Femur (tissue), 1 donor: Measurements from ENCODE around the gene FAM13A.
"Not testable (repeated sequence)": the region's sequence is repeated elsewhere in the genome, so short reads cannot be mapped to it uniquely, and the experiment has no call there.

Source experiments
- DNase-seq: peaks from one replicate; pipeline ENCODE4 v3.0.0-alpha.2; 2017

The FAM13A gene

DNA sequence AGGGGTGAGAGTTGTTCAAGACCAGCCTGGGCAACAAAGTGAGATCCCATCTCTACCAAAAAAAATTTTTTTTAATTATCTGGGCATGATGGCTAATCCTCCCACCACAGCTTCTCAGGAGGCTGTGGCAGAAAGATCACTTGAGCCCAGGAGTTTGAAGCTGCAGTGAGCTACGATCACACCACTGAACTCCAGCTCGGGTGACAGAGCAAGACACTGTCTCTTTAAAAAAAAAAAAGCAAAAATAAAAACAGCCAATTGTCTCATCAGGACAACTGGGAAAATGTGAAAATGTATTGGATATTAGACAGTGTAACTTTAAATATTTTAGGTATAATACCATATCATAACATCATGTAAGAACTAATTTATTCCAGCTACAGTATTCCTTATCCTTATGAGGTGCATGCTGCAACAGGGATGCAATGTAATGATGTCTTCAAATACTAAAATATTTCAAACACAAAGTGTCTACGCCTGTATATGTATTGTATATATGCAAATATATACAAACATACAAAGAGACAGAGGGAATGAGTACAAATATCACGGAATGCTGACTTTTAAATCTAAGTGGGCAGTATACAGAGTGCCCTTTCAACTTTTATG lies 17.2 kb downstream of the FAM13A start:
- no peak for DNase-seq

DNA sequence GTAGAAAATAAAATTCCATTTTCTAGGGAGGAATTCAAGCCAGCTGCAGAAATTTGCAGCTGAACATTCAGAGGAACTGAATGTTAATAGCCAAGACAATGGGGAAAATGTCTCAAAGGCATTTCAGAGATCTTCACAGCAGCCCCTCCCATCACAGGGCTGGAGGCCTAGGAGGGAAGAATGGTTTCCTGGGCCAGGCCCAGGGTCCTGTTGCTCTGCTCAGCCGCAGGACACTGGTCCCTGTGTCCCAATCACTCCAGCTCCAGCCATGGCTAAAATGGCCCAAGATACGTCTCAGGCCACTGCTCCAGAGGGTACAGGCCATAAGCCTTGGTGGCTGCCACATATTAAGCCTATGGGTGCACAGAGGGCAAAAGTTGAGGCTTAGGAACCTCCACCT lies 20.4 kb downstream of the FAM13A start:
- no peak for DNase-seq

DNA sequence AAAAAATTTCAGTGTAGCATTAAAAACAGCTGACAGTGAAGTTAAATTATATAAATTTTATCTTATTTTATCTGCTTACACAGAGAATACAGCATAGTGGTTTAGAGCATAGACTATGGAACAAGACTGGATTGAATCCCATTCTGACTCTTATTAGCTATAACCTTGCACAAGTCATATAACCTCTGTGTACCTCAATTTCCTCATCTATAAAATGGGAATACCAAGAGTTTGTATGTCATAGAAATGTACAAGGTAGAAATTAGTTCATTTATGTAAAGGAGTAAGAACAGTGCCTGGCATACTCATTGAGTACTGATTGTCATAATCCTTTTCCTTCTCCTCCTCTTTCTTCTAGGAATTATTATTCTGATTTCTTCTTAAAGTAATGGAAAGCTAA lies 25.7 kb downstream of the FAM13A start:
- DNase-seq: no peak

DNA sequence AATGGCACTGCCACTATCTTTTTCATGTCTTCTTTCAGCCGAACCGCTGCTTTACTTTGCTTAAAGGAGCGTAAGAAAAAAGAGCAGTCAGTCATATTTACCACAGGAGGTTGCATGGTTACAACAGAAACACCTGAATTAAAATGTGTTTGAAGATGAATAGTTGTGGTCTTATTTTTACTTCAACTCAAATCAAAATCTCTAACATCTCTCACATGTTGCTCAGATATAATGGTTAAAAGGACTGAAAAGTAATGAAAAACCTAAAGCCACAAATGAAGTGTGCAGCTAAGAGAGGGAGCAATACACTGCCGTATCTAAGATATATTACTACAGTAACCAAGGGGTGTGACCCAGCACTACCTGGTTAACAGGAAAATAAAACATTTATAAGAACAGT lies 27.4 kb downstream of the FAM13A start:
- no peak for DNase-seq

DNA sequence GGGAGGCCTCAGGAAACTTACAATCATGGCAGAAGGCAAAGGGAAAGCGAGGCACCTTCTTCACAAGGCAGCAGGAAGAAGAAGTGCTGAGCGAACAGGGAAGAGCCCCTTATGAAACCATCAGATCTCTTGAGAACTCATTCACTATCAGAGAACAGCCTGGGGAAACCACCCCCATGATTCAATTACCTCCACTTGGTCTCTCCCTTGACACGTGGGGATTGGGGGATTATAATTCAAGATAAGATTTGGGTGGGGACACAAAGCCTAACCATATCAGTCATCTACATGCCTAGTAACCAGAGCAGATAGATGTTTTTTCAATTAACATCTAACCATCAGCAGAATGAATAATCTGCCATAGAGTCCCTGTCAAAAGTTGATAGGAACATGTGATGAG lies 30.4 kb downstream of the FAM13A start:
- DNase-seq: no peak

DNA sequence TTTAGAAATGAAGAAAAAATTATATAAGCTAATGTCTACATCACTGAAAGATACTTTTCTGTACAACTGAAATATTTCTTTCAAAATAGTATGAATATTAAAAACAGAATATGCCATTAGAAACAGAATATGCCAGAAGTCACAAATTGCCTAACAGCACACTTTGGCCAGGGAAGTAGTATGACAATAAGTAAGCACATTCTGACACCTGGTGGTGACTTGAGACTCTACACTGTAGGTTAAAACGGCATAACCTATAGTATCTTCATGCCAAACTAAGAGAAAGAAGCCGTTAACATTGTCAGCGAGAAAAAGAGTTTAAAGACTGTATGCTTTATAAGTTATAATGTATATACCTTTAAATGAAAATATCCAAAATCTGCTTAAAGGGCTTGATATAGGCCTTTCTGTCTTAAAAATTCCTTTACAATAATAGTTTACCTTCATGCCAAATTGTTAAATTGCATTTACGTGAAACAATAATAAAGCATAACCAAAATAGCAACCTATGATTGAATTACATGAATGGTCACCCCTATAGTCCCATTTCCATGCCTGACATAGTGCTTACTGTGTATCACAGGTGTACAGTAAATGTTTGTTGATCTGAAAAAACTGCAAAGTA lies 32.8 kb downstream of the FAM13A start:
- DNase-seq: peak; percentile 62

- DNase-seq: no peak
These were observed 33.8 kb downstream of the FAM13A start for GRCh38 chr4:89023140-89023539.

- no peak for DNase-seq
These were observed 34.4 kb downstream of the FAM13A start for GRCh38 chr4:89022426-89023128.

- no peak for DNase-seq
These were observed 35.3 kb downstream of the FAM13A start for GRCh38 chr4:89021684-89022083.

DNA sequence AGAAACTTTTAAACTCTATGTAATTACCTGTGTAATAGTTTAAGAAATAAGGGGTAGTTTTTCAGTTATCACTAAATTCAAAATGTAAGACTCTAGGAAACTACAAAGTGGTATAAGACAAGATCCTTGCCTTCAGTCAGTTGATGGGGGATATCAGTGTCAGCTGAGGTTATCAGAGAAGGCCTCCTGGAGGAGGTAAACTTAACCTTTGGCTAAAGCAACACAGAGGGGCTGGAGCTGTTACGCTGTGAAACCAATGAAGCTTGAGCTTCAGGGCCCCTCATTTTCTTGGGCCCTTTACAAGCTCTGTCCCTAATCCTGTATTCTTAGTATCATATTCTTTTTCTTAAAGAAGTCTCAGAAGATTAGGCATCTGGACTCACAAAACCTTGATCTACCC lies 35.9 kb downstream of the FAM13A start:
- DNase-seq: no peak

DNA sequence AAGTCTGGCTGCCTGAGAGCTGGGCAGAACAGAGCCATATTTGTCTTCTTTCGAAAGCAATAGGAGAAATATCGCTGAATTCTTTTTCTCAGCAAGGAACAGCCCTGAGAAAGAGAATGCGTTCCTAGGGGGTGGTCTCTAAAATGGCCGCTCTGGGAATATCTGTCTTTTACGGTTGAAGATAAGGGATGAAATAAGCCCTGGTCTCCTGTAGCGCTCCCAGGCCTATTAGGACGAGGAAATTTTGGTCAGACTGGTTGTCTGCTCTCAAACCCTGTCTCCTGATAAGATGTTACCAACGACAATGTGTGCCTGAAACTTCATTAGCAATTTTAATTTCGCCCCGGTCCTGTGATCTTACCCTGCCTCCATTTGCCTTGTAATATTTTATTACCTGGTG lies 42.1 kb downstream of the FAM13A start:
- DNase-seq: not testable (repeated sequence)

DNA sequence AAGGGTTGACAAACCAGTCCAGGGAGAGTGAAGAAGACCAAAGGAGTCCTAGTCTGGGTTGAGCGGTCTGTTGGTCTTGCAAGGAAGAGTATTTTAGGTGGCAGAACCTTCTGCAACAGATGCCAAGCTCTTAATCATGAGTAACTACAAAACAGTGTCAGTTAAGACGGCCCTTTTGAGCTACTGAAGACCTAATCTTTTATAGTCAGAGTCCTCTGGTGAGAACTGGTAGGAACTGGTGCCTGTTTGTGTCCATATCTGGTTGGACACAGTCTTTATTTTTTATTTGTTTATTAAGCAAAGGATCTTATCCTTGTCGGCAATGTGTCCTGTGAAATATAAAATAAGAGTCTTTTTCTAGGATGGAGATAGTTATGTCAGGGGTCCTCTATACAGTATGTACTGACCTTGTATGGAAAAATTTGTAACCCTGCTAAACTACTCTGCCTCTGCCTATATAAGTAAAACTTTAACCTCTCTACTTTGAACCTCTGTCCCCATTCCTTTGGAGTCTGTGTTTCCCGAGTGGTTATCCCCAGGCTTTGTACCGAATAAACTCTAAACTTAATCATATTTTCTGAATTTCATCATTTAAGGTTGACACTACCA lies 47.1 kb downstream of the FAM13A start:
- DNase-seq: no peak

- DNase-seq: no peak
These were observed 47.9 kb downstream of the FAM13A start for GRCh38 chr4:89009115-89009514.

DNA sequence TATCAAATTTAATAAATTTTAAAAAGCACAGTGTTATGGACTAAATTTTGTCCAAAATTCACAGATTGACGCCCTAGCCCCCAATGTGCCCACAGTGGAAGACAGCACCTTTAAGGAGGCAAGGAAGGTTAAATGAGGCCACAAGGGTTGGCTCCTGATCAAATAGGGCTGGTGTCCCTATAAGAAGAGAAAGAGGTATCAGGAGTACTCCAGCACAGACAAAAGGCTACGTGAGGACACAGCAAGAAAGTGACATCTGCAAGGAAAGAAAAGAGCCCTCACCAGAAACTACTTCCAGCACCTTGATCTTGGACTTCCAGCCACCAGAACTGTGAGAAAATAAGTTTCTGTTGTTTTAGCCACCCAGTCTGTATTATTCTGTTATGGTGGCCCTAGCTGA lies 48.8 kb downstream of the FAM13A start:
- no peak for DNase-seq

GRCh38 chr4:89007338-89007939 lies 49.5 kb downstream of the FAM13A start:
- DNase-seq: no peak

DNA sequence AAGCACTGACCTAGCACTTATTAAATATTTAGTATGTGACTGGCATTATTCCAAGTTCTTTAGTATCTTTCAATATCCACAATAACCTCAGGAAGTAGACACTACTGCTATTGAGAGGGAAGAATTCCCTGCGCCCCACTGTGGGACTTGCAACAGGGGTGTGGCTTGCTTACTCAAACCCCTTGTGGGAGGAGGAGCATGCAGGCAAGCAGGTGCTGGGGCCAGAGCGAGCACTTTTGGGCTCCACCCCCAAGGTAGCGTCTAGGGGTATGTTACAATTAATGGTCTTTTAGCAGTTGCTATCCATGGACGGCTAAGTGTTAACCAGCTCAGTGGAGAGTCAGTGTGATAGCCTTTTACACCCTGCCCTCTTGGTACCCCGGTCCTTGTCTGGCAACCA lies 50.7 kb downstream of the FAM13A start:
- DNase-seq: no peak

DNA sequence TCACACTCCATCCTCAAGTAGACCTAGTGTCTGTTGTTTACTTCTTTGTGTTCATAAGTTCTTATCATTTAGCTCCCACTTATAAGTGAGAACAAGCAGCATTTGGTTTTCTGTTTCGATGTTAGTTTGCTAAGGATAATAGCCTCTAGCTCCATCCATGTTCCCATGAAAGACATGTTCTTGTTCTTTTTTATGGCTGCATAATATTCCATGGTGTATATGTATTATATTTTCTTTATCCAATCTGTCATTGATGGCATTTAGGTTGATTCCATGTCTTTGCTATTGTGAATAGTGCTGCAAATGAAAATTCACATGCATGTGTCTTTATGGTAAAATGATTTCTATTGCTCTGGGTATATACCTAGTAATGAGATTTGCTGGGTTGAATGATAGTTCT lies 51.9 kb downstream of the FAM13A start:
- not testable (repeated sequence) for DNase-seq

- DNase-seq: no peak
These were observed 55.1 kb downstream of the FAM13A start for GRCh38 chr4:89001647-89002445.

DNA sequence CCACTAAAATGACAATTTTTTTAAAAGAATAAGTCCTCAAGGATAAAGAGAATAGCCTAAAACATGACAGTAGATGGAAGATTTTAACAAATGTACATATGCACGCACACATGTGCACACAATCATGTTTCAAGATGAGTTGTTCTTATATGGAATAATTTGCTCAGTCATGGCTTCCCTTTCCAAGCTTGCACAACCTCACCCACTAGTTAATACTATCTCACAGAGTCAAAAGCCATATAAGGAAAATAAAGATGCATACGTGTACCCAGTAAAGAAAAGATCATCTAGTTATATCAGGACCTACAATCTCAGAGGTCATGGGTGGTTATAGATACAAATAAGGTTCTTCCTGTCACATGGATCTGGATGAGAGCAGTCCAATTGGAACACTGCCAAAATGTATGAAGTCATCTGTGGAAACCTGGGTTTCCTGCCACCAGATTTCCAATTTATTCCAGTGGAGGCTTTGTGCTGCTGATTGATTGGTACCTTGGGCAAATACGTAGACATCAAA lies 56.1 kb downstream of the FAM13A start:
- DNase-seq: no peak

DNA sequence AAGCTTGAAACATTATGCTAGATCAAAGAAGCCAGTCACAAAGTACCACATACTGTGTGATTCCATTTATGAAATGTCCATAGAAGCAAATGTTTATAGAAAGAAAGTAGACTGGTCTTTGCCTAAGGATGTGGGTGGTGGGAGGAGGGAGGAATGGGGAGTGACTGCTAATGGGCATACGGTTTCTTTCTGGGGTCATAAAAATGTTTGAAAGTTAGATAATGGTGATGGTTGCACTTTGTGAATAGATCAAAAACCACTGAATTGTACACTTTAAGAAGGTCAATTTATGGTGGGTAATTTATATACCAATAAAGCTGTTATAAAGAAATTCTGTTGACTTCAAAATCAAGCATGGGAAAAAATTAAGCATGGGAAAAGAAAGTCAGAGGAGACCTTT lies 56.6 kb downstream of the FAM13A start:
- no peak for DNase-seq

DNA sequence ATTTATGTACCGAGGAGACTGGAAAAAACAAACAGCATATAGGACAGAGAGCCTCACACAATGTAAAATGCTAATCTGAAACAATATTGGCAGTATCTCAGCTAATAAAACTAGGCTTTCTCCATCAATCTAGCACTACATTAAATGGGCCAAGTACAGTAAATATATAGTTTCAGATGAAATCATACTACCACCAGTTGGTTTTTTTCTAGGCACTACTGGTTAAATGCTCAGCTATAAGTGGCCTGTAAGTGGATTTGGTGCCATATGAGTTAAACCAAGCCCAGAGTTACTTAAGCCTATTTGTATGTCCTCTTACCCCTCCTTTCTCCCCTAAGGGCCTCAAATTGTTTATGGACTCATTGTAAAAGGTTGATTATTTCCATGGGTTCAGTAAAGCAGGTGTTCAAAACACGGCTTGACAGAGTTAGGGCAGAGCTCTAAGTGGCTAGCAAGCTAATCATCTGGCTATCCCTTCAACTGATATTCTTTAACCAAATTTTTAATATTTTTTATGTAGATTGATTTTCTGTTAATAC lies 57.5 kb downstream of the FAM13A start:
- DNase-seq: no peak

DNA sequence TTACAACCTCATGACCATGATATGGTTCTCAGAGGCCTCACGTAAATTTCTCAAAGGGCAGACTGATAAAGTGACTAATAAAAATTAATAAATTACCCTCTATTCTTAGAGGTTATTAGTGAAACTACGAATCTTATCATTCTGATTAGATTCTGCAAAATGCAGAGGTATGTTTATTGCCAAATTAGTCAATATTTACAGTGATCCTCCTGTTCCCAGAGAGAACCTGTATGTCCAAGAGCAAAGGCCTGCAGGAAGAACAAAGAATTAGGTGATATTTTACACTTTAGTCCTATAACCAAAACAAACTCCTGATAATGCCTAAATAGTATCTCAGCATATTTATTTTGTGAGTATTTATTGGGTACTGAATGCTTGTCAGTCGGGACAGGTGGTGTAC lies 58.1 kb downstream of the FAM13A start:
- DNase-seq: no peak
